HEK293 (cell line): ENCODE data around the gene C3orf20.

ENCODE experiments used
- CTCF ChIA-PET: fragments of 350-600 bp; formaldehyde crosslinking; extraction: SDS; loops from one replicate; lab custom pipeline; 2021; ENCODE audit warnings: antibody characterized with exemption; lab: Yijun Ruan, JAX
- POLR2A ChIA-PET: fragments of 300-600 bp; formaldehyde crosslinking; extraction: SDS; loops from one replicate; lab custom pipeline; 2020; ENCODE audit warnings: antibody characterized with exemption, inconsistent platforms; lab: Yijun Ruan, JAX
- H3K27ac ChIP-seq: fragments of 200-500 bp; sonication (Bioruptor generic); 2 replicates; pipeline ENCODE4 v1.5.1; 2014; ENCODE audit warnings: low read depth, low read length, control low read depth, inconsistent platforms; ENCODE audit errors: extremely low read depth
- H3K36me3 ChIP-seq, 2 experiments: fragments of 200-500 bp in 1 of 2; sonication (Bioruptor generic) in 1 of 2; 1 replicate in 1 of 2; 2 replicates in 1 of 2; pipeline ENCODE4 v1.5.1; 2014 to 2017; ENCODE audit warnings: inconsistent platforms in 2 of 2, low read length in 2 of 2; ENCODE audit not compliant: control insufficient read depth in 2 of 2, insufficient read depth in 1 of 2
- H3K4me1 ChIP-seq: fragments of 200-500 bp; sonication (Bioruptor generic); 2 replicates; pipeline ENCODE4 v1.5.1; 2014; ENCODE audit warnings: mild to moderate bottlenecking, low read length, inconsistent platforms; ENCODE audit not compliant: control insufficient read depth, insufficient read depth
- H3K4me3 ChIP-seq: 2 replicates; pipeline ENCODE4 v1.5.1; 2011; ENCODE audit warnings: low read depth, mild to moderate bottlenecking, control low read depth, low read length, moderate library complexity
- H3K9me3 ChIP-seq: fragments of 200-500 bp; sonication (Bioruptor generic); 2 replicates; pipeline ENCODE4 v1.5.1; 2014; ENCODE audit warnings: low read depth, low read length, inconsistent platforms; ENCODE audit not compliant: control insufficient read depth, insufficient read depth
- ELK4 ChIP-seq: IDR thresholded peaks from 2 replicates; pipeline ENCODE4 v1.6.1; 2011; ENCODE audit warnings: mild to moderate bottlenecking, low read depth, low read length, borderline replicate concordance
- PRDM6 ChIP-seq: fragments of 450-650 bp; formaldehyde crosslinking; IDR thresholded peaks from 2 replicates; pipeline ENCODE4 v1.5.1; 2017; ENCODE audit warnings: missing biosample characterization, missing genetic modification characterization
- ZBTB6 ChIP-seq: fragments of 450-650 bp; formaldehyde crosslinking; IDR thresholded peaks from 2 replicates; pipeline ENCODE4 v1.5.1; 2017; ENCODE audit warnings: missing biosample characterization, missing genetic modification characterization
- ZEB2 ChIP-seq: fragments of 450-650 bp; formaldehyde crosslinking; IDR thresholded peaks from 2 replicates; pipeline ENCODE4 v1.5.1; 2016; ENCODE audit warnings: missing biosample characterization, missing genetic modification characterization
- ZNF132 ChIP-seq: fragments of 450-650 bp; formaldehyde crosslinking; IDR thresholded peaks from 2 replicates; pipeline ENCODE4 v1.5.1; 2017; ENCODE audit warnings: missing biosample characterization, missing genetic modification characterization, borderline replicate concordance
- ZNF175 ChIP-seq: fragments of 450-650 bp; formaldehyde crosslinking; IDR thresholded peaks from 2 replicates; pipeline ENCODE4 v1.5.1; 2016; ENCODE audit warnings: missing biosample characterization, missing genetic modification characterization
- ZNF18 ChIP-seq: fragments of 450-650 bp; formaldehyde crosslinking; IDR thresholded peaks from 2 replicates; pipeline ENCODE4 v1.5.1; 2016; ENCODE audit warnings: missing biosample characterization, missing genetic modification characterization
- ZNF274 ChIP-seq, 2 experiments: fragments of 200-500 bp in 1 of 2; fragments of 450-650 bp in 1 of 2; sonication (Bioruptor generic) in 1 of 2; formaldehyde crosslinking in 1 of 2; IDR thresholded peaks; 2 replicates each; pipeline versions ENCODE4 v1.5.1 to v1.6.1; 2014 to 2016; ENCODE audit warnings: borderline replicate concordance in 1 of 2, inconsistent platforms in 1 of 2, low read length in 1 of 2, missing biosample characterization in 1 of 2, missing genetic modification characterization in 1 of 2
- ZNF354C ChIP-seq: fragments of 450-650 bp; formaldehyde crosslinking; IDR thresholded peaks from 2 replicates; pipeline ENCODE4 v1.5.1; 2016; ENCODE audit warnings: missing biosample characterization, missing genetic modification characterization, low read depth, borderline replicate concordance
- ZNF548 ChIP-seq: fragments of 450-650 bp; formaldehyde crosslinking; IDR thresholded peaks from 2 replicates; pipeline ENCODE4 v1.5.1; 2016; ENCODE audit warnings: missing biosample characterization, missing genetic modification characterization
- ZNF549 ChIP-seq: fragments of 450-650 bp; IDR thresholded peaks from 2 replicates; pipeline ENCODE4 v1.5.1; 2018; ENCODE audit warnings: missing biosample characterization, missing genetic modification characterization, mild to moderate bottlenecking, inconsistent platforms, moderate library complexity
- ZNF555 ChIP-seq: fragments of 450-650 bp; formaldehyde crosslinking; conservative IDR thresholded peaks from 2 replicates; pipeline ENCODE4 v1.5.1; 2017; ENCODE audit warnings: missing biosample characterization, mild to moderate bottlenecking, missing genetic modification characterization, inconsistent platforms
- ZNF571 ChIP-seq: fragments of 450-650 bp; formaldehyde crosslinking; IDR thresholded peaks from 2 replicates; pipeline ENCODE4 v1.5.0; 2017; ENCODE audit warnings: missing biosample characterization, missing genetic modification characterization
- ZNF585B ChIP-seq: fragments of 450-650 bp; formaldehyde crosslinking; IDR thresholded peaks from 2 replicates; pipeline ENCODE4 v1.5.1; 2016; ENCODE audit warnings: missing biosample characterization, missing genetic modification characterization
- ZNF610 ChIP-seq: fragments of 450-650 bp; formaldehyde crosslinking; IDR thresholded peaks from 2 replicates; pipeline ENCODE4 v1.5.1; 2016; ENCODE audit warnings: missing biosample characterization, missing genetic modification characterization, borderline replicate concordance
- ZNF639 ChIP-seq: fragments of 450-650 bp; formaldehyde crosslinking; IDR thresholded peaks from 2 replicates; pipeline ENCODE4 v1.5.1; 2016; ENCODE audit warnings: missing biosample characterization, missing genetic modification characterization
- ZNF76 ChIP-seq: fragments of 450-650 bp; formaldehyde crosslinking; IDR thresholded peaks from 2 replicates; pipeline ENCODE4; 2016; ENCODE audit warnings: low read depth, missing biosample characterization, missing genetic modification characterization, borderline replicate concordance
- ZSCAN30 ChIP-seq: fragments of 450-650 bp; IDR thresholded peaks from 2 replicates; pipeline ENCODE4 v1.5.1; 2018; ENCODE audit warnings: missing biosample characterization, mild to moderate bottlenecking, missing genetic modification characterization, moderate library complexity

The C3orf20 gene

GRCh38 chr3:14663396-14664135, 11.4 kb upstream of the C3orf20 start:
- Histone ChIP-seq H3K9me3 (no peaks in the 10 kb centered on the region), H3K4me1 (no peaks in the 10 kb centered on the region), H3K27ac (no peak overlapping the region), H3K4me3 (no peak overlapping the region), H3K36me3 (peaks cover 73 to 96% of the 10 kb centered on the region in 2 experiments)
- ChIA-PET CTCF (interaction anchor here (1.0 kb wide), 1 partner anchor 257 kb away, joined by 3 read pairs; no protein-coding TSS in a partner anchor), POLR2A (interaction anchor here (1.9 kb wide), 1 partner anchor 12 kb away, joined by 4 read pairs; the partner anchor contains the start of gene CCDC174)
- TF ChIP-seq ZNF548 (tag by site-specific recombination), result no peak
- no peak for TF ChIP-seq ELK4
- no peak for TF ChIP-seq ZSCAN30 (tag by site-specific recombination)
- no peak for TF ChIP-seq ZNF610 (tag by site-specific recombination)
- no peak for TF ChIP-seq ZNF18 (tag by site-specific recombination)
- TF ChIP-seq ZNF274 (IDR thresholded peaks at IDR 0.05; ENCODE audit: low read length), result no peak
- TF ChIP-seq ZNF274 (tag by site-specific recombination; IDR thresholded peaks at IDR 0.05; ENCODE audit: borderline replicate concordance), result no peak
- TF ChIP-seq ZNF549 (tag by site-specific recombination), result no peak
- TF ChIP-seq ZNF585B, result no peak
- TF ChIP-seq PRDM6, result no peak
- no peak for TF ChIP-seq ZBTB6 (tag by site-specific recombination)
- no peak for TF ChIP-seq ZNF555 (tag by site-specific recombination)
- TF ChIP-seq ZNF76 (tag by site-specific recombination), result no peak
- no peak for TF ChIP-seq ZNF175
- no peak for TF ChIP-seq ZNF354C (tag by site-specific recombination)
- no peak for TF ChIP-seq ZEB2 (tag by site-specific recombination)
- TF ChIP-seq ZNF132 (tag by site-specific recombination), result no peak
- TF ChIP-seq ZNF571, result no peak
- no peak for TF ChIP-seq ZNF639 (tag by site-specific recombination)
